Immature natural killer cell (primary cell): ENCODE data around the gene RPS19. TPM values are rescaled to one million over a fixed set of nuclear protein-coding genes. Genes with fewer than 3 reads are reported as not detected.
"Not testable (repeated sequence)": the region's sequence is repeated elsewhere in the genome, so short reads cannot be mapped to it uniquely, and the experiment has no call there.

Experiments
- DNase-seq, 3 donors: peaks; one replicate each; pipeline ENCODE4 v3.0.0; 2022; ENCODE audit warnings: mixed read lengths in 1 of 3
- H3K27ac Mint-ChIP-seq, 6 donors: one replicate each; pipeline ENCODE4 v1.8.0; 2020; ENCODE audit warnings: mixed read lengths in 6 of 6, mild to moderate bottlenecking in 5 of 6, inconsistent platforms in 4 of 6, moderate library complexity in 3 of 6
- H3K27me3 Mint-ChIP-seq, 3 donors: one replicate each; pipeline ENCODE4 v1.8.0; 2020 to 2021; ENCODE audit warnings: low read depth in 3 of 3, mild to moderate bottlenecking in 3 of 3, mixed read lengths in 3 of 3, moderate library complexity in 3 of 3, inconsistent platforms in 1 of 3
- H3K36me3 Mint-ChIP-seq, 3 donors: one replicate each; pipeline ENCODE4 v1.8.0; 2020; ENCODE audit warnings: mixed read lengths in 3 of 3, inconsistent platforms in 2 of 3, mild to moderate bottlenecking in 2 of 3
- H3K4me1 Mint-ChIP-seq, 2 donors: one replicate each; pipeline ENCODE4 v1.8.0; 2020; ENCODE audit warnings: inconsistent platforms in 2 of 2, mild to moderate bottlenecking in 2 of 2, mixed read lengths in 2 of 2, moderate library complexity in 1 of 2
- H3K4me3 Mint-ChIP-seq, 5 donors: one replicate each; pipeline ENCODE4 v1.8.0; 2020; ENCODE audit warnings: mild to moderate bottlenecking in 5 of 5, mixed read lengths in 5 of 5, inconsistent platforms in 3 of 5, moderate library complexity in 3 of 5
- H3K9me3 Mint-ChIP-seq, 6 donors: one replicate each; pipeline ENCODE4 v1.8.0; 2020; ENCODE audit warnings: mild to moderate bottlenecking in 6 of 6, mixed read lengths in 6 of 6, inconsistent platforms in 4 of 6, moderate library complexity in 3 of 6
- polyA plus RNA-seq, 3 donors: library from polyadenylated mRNA; unstranded; fragments of 300-500 nt; fragmentation: Illumina TruSeq; gene quantifications; one replicate each; pipeline ENCODE4 v1.2.3, GENCODE V29; 2021

The RPS19 gene
- polyA plus RNA-seq, 3 donors from 2014 or later, result 2,260 to 5,043 (median 3,564) TPM

GRCh38 chr19:41863209-41863931 lies 3.3 kb downstream of the RPS19 start:
- H3K9me3 Mint-ChIP-seq, result no peaks in the 10 kb centered on the region

GRCh38 chr19:41864374-41864773 lies 4.3 kb downstream of the RPS19 start:
- Mint-ChIP-seq H3K4me1 (peaks cover 58 to 59% of the 10 kb centered on the region in 2 donors), H3K27me3 (peaks cover 3 to 11% (median 8%) of the 10 kb centered on the region in 3 donors), H3K27ac (peak overlapping the region in 3 of 6 donors; percentile 43 to 53 (median 53))

More at GRCh38 chr19:41863209-41863931, 3.3 kb downstream of the RPS19 start:
- H3K27me3 Mint-ChIP-seq, result peaks cover 3 to 12% (median 8%) of the 10 kb centered on the region in 3 donors
- no peak for DNase-seq
- H3K27ac Mint-ChIP-seq, result peak overlapping the region; percentile 42 to 83 (median 60)
- peaks cover 60 to 63% of the 10 kb centered on the region in 2 donors for H3K4me1 Mint-ChIP-seq
- peaks cover 11 to 33% (median 15%) of the 10 kb centered on the region in 3 donors for H3K36me3 Mint-ChIP-seq
- H3K4me3 Mint-ChIP-seq, result no peak overlapping the region

GRCh38 chr19:41866284-41866683 lies 6.2 kb downstream of the RPS19 start:
- Mint-ChIP-seq H3K36me3 (peaks cover 11 to 39% (median 16%) of the 10 kb centered on the region in 3 donors), H3K4me3 (no peak overlapping the region), H3K4me1 (peaks cover 56 to 57% of the 10 kb centered on the region in 2 donors), H3K9me3 (no peaks in the 10 kb centered on the region), H3K27ac (peak overlapping the region in 3 of 6 donors; percentile 39 to 71 (median 59)), H3K27me3 (peaks cover 3 to 11% (median 6%) of the 10 kb centered on the region in 3 donors)
- DNase-seq, result no peak

More at GRCh38 chr19:41864374-41864773, 4.3 kb downstream of the RPS19 start:
- DNase-seq, result no peak
- H3K9me3 Mint-ChIP-seq, result no peaks in the 10 kb centered on the region
- H3K4me3 Mint-ChIP-seq, result no peak overlapping the region
- peaks cover 11 to 33% (median 15%) of the 10 kb centered on the region in 3 donors for H3K36me3 Mint-ChIP-seq

GRCh38 chr19:41868120-41868988 lies 8.3 kb downstream of the RPS19 start:
- Mint-ChIP-seq H3K4me1 (peaks cover 56% of the 10 kb centered on the region in 2 donors), H3K27ac (peak overlapping the region; percentile 61 to 94 (median 84)), H3K4me3 (peak overlapping the region in 1 of 5 donors; percentile 35), H3K36me3 (peaks cover 8 to 27% (median 10%) of the 10 kb centered on the region in 3 donors), H3K27me3 (peaks cover 8 to 16% (median 10%) of the 10 kb centered on the region in 3 donors), H3K9me3 (no peaks in the 10 kb centered on the region)
- DNase-seq, result no peak

GRCh38 chr19:41868989-41869300 lies 8.9 kb downstream of the RPS19 start:
- Mint-ChIP-seq H3K27me3 (peaks cover 8 to 16% (median 11%) of the 10 kb centered on the region in 3 donors), H3K36me3 (peaks cover 6 to 24% (median 8%) of the 10 kb centered on the region in 3 donors), H3K4me1 (peaks cover 54 to 57% of the 10 kb centered on the region in 2 donors), H3K4me3 (no peak overlapping the region), H3K9me3 (no peaks in the 10 kb centered on the region), H3K27ac (peak overlapping the region in 5 of 6 donors; percentile 50 to 94 (median 73))
- DNase-seq, result no peak

GRCh38 chr19:41869374-41869955 lies 9.4 kb downstream of the RPS19 start:
- Mint-ChIP-seq H3K4me3 (no peak overlapping the region), H3K27ac (peak overlapping the region; percentile 84 to 98 (median 92)), H3K4me1 (peaks cover 49 to 57% of the 10 kb centered on the region in 2 donors), H3K27me3 (peaks cover 8 to 16% (median 11%) of the 10 kb centered on the region in 3 donors), H3K36me3 (peaks cover 3 to 20% (median 5%) of the 10 kb centered on the region in 3 donors), H3K9me3 (no peaks in the 10 kb centered on the region)
- no peak for DNase-seq

- H3K9me3 Mint-ChIP-seq, result no peaks in the 10 kb centered on the region
- peaks cover 0 to 16% (median 5%) of the 10 kb centered on the region in 3 donors for H3K36me3 Mint-ChIP-seq
- peak overlapping the region in 3 of 5 donors; percentile 31 to 66 (median 58) for H3K4me3 Mint-ChIP-seq
- H3K27me3 Mint-ChIP-seq, result peaks cover 12 to 20% (median 13%) of the 10 kb centered on the region in 3 donors
- H3K4me1 Mint-ChIP-seq, result peaks cover 49 to 64% of the 10 kb centered on the region in 2 donors
- no peak for DNase-seq
- peak overlapping the region; percentile 87 to 98 (median 92) for H3K27ac Mint-ChIP-seq
Observed at GRCh38 chr19:41870401-41870873, 10.4 kb downstream of the RPS19 start.

- H3K27ac Mint-ChIP-seq, result peak overlapping the region; percentile 94 to 100 (median 98)
- peaks cover 0 to 16% (median 5%) of the 10 kb centered on the region in 3 donors for H3K36me3 Mint-ChIP-seq
- DNase-seq, result peak; percentile 81 to 84 (median 83)
- H3K27me3 Mint-ChIP-seq, result peaks cover 17 to 23% (median 18%) of the 10 kb centered on the region in 3 donors
- peaks cover 61 to 73% of the 10 kb centered on the region in 2 donors for H3K4me1 Mint-ChIP-seq
- peak overlapping the region; percentile 76 to 86 (median 81) for H3K4me3 Mint-ChIP-seq
- H3K9me3 Mint-ChIP-seq, result no peaks in the 10 kb centered on the region
Observed at GRCh38 chr19:41871573-41872383, 11.7 kb downstream of the RPS19 start.

- Mint-ChIP-seq H3K27me3 (peaks cover 17 to 23% (median 19%) of the 10 kb centered on the region in 3 donors), H3K36me3 (peaks cover 0 to 16% (median 5%) of the 10 kb centered on the region in 3 donors), H3K4me1 (peaks cover 67 to 79% of the 10 kb centered on the region in 2 donors), H3K27ac (peak overlapping the region; percentile 94 to 100 (median 98)), H3K9me3 (no peaks in the 10 kb centered on the region), H3K4me3 (peak overlapping the region; percentile 18 to 53 (median 35))
- DNase-seq, result no peak
Observed at GRCh38 chr19:41872384-41872774, 12.3 kb downstream of the RPS19 start.

GRCh38 chr19:41872775-41873647 lies 13.0 kb downstream of the RPS19 start:
- H3K4me3 Mint-ChIP-seq, result peak overlapping the region; percentile 64 to 76 (median 75)
- H3K9me3 Mint-ChIP-seq, result no peaks in the 10 kb centered on the region
- H3K27ac Mint-ChIP-seq, result peak overlapping the region; percentile 94 to 100 (median 98)
- peaks cover 0 to 12% (median 5%) of the 10 kb centered on the region in 3 donors for H3K36me3 Mint-ChIP-seq
- H3K27me3 Mint-ChIP-seq, result peaks cover 17 to 23% (median 19%) of the 10 kb centered on the region in 3 donors
- H3K4me1 Mint-ChIP-seq, result peaks cover 68 to 82% of the 10 kb centered on the region in 2 donors
- peak; percentile 67 for DNase-seq

- H3K9me3 Mint-ChIP-seq, H3K36me3 Mint-ChIP-seq, DNase-seq: not testable (repeated sequence)
- Mint-ChIP-seq H3K4me1 (peaks cover 55 to 90% of the 10 kb centered on the region in 2 donors), H3K27ac (peak overlapping the region; percentile 98 to 100 (median 99)), H3K4me3 (peak overlapping the region; percentile 62 to 87 (median 83)), H3K27me3 (peaks cover 17 to 20% (median 19%) of the 10 kb centered on the region in 3 donors)
Observed at GRCh38 chr19:41875973-41876372, 15.9 kb downstream of the RPS19 start.
